Activated CD8-positive, alpha-beta T cell treated with anti-CD3 and anti-CD28 coated beads, Interleukin-2, amount 10 ng/mL, durations not matched to agents 7 days and 5 days (primary cell): Measurements from ENCODE around the gene HMGN4. TPM values are rescaled to one million over a fixed set of nuclear protein-coding genes. Genes with fewer than 3 reads are reported as not detected.

Experiments
- total RNA-seq, 2 experiments: library from RNA; stranded (reverse); gene quantifications; one replicate each; pipeline ENCODE4 v1.2.3, GENCODE V29; 2021

Gene HMGN4
- total RNA-seq, 2 experiments from 2014 or later, result 80.8 to 84.9 TPM

Other genes with a start within 250 kb of the HMGN4 start
- 10 to 100 TPM; 69.0 to 78.3 TPM for gene BTN3A2, start 173.2 kb upstream of the HMGN4 start, total RNA-seq
- gene BTN2A2, start 155.3 kb upstream of the HMGN4 start, total RNA-seq, result 10 to 100 TPM; 10.3 to 11.4 TPM
- gene BTN3A1, start 136.1 kb upstream of the HMGN4 start, total RNA-seq, result 10 to 100 TPM; 45.6 to 47.9 TPM
- gene BTN3A3, start 97.9 kb upstream of the HMGN4 start, total RNA-seq, result 10 to 100 TPM; 43.8 to 47.0 TPM
- 10 to 100 TPM; 22.4 to 23.6 TPM for gene BTN2A1, start 80.4 kb upstream of the HMGN4 start, total RNA-seq
- gene BTN1A1, start 38.1 kb upstream of the HMGN4 start, total RNA-seq, result not detected
- 10 to 100 TPM; 25.0 to 25.3 TPM for gene ABT1, start 58.6 kb downstream of the HMGN4 start, total RNA-seq
- gene ZNF322, start 121.4 kb downstream of the HMGN4 start, total RNA-seq, result 1 to 10 TPM; 9.1 to 9.5 TPM